Neural progenitor cell (in vitro differentiated cells): ENCODE results near the gene RFX1.

Source experiments
- EZH2 ChIP-seq: fragments of 200-600 bp; sonication (generic); IDR thresholded peaks from 2 replicates; pipeline ENCODE4 v1.6.1; 2017; ENCODE audit warnings: antibody characterized with exemption, mild to moderate bottlenecking, moderate library complexity
- TF ChIP-seq, protein P1 (sequence below): fragments of 200-600 bp; sonication (generic); IDR thresholded peaks from 2 replicates; pipeline ENCODE4 v1.5.1; 2017; ENCODE audit warnings: antibody characterized with exemption, mild to moderate bottlenecking

DNA sequence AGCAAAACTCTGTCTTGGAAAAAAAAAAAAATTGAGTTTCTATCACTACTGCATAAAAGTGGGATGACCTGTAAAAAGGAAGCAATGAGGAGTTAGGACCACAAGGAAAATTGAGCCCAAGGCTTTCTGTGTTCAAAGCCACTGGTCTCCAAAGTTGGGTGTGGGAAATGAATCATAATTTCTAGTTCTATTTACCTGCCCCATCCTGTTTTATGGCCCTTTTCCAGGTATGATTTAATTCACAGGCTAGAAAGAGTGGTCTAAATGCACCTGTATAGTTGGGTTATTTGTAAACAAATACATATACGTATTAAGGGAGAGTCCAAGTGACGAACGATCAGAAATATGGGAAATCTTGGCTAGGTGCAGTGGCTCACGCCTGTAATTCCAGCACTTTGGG lies 59.7 kb downstream of the RFX1 start:
- no peak for TF ChIP-seq EZH2
- TF ChIP-seq, protein P1, sequence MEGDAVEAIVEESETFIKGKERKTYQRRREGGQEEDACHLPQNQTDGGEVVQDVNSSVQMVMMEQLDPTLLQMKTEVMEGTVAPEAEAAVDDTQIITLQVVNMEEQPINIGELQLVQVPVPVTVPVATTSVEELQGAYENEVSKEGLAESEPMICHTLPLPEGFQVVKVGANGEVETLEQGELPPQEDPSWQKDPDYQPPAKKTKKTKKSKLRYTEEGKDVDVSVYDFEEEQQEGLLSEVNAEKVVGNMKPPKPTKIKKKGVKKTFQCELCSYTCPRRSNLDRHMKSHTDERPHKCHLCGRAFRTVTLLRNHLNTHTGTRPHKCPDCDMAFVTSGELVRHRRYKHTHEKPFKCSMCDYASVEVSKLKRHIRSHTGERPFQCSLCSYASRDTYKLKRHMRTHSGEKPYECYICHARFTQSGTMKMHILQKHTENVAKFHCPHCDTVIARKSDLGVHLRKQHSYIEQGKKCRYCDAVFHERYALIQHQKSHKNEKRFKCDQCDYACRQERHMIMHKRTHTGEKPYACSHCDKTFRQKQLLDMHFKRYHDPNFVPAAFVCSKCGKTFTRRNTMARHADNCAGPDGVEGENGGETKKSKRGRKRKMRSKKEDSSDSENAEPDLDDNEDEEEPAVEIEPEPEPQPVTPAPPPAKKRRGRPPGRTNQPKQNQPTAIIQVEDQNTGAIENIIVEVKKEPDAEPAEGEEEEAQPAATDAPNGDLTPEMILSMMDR, result no peak
